ENCODE data around the gene GGCT. TPM values are rescaled to one million over a fixed set of nuclear protein-coding genes. Genes with fewer than 3 reads are reported as not detected.
"Not testable (repeated sequence)": the region's sequence is repeated elsewhere in the genome, so short reads cannot be mapped to it uniquely, and the experiment has no call there.

GGCT gene
- total RNA-seq, 1 experiment from 2014 or later, result 49.3 TPM

GRCh38 chr7:30503274-30504212 lies 1.1 kb downstream of the GGCT start:
- Histone ChIP-seq H3K4me3 (peak overlapping the region; percentile 87), H3K36me3 (peaks cover 39% of the 10 kb centered on the region), H3K27me3 (no peaks in the 10 kb centered on the region), H3K9me3 (no peaks in the 10 kb centered on the region)
- no peak for DNase-seq

DNA sequence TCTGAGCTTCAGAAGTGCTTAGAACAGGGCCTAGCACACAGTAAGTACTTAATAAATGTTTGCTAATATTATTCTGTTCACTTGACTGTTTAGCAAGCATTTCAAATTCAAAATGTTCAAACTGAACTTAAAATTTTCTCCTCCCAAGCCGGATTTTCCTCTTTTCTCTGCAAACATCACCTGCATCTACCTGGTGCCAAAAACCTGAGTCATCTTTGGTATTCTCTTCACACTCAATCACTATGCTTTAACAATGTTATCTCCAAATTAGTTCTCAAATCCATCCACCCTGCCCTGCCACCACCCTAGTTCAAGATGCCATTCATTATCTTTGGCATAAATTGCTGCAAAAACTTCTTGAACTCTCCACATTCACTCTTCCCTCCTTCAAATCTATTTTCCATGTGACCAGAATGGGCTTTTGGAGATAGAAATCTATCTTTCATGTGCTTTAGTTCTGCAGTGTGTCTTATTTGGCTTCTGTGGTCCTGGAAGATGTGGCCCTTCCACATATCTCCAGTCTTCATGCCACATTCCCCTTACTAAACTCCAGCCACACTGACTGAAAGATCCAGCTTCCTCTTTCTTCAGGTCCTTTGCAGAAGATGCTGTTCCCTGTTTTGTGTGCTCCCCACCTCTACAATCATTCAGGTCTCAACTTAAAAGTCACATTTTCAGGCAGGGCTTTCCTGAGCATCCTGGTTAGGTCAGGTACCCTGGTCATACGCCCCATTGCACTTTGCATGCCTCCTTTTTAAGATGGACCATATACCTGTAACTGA lies 2.0 kb downstream of the GGCT start:
- Histone ChIP-seq H3K27me3 (no peaks in the 10 kb centered on the region), H3K4me3 (no peak overlapping the region), H3K36me3 (peaks cover 43% of the 10 kb centered on the region), H3K9me3 (no peaks in the 10 kb centered on the region)
- DNase-seq, result no peak

DNA sequence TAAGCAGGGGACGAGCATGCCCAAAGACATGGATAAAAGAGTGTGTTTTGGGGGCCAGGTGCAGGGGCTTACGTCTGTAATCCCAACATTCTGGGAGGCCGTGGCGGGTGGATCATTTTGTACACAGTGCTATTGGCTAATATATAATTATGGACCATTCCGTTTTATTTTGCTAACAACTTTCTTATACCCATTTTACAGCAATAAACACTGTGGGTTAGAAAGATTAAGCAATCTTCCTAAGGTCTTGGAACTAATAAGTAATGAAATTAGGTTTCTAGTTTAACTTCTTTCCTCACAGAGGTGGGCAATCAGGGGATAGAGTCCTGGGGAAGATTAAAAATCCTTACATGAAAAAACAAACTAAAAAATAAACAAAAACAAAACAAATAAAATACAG lies 3.4 kb downstream of the GGCT start:
- DNase-seq, result no peak
- Histone ChIP-seq H3K4me3 (no peak overlapping the region), H3K27me3 (no peaks in the 10 kb centered on the region), H3K36me3 (peaks cover 57% of the 10 kb centered on the region), H3K9me3 (no peaks in the 10 kb centered on the region)

DNA sequence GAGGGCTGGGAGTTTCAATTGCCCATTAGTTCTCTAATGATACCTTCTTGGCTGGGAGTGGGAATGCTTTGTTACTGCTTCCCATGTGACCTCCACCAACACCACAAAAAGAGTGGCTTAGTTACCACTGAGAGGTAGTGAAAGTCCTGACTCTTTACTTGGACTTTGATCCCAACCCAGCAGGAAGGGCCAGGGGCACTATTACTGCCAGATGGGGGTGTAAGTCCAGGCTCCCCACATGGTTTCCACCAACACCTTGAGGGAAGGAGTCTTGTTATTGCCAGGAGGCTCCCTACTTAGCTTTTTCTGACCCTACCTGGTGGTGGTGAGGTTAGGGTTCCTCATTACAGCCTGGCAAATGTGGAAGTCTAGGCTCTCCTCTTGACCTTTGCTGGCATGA lies 11.4 kb downstream of the GGCT start:
- no peak for DNase-seq
- H3K36me3 ChIP-seq, result peaks cover 21% of the 10 kb centered on the region
- peaks cover 13% of the 10 kb centered on the region for H3K9me3 ChIP-seq
- no peaks in the 10 kb centered on the region for H3K27me3 ChIP-seq
- H3K4me3 ChIP-seq, result no peak overlapping the region

DNA sequence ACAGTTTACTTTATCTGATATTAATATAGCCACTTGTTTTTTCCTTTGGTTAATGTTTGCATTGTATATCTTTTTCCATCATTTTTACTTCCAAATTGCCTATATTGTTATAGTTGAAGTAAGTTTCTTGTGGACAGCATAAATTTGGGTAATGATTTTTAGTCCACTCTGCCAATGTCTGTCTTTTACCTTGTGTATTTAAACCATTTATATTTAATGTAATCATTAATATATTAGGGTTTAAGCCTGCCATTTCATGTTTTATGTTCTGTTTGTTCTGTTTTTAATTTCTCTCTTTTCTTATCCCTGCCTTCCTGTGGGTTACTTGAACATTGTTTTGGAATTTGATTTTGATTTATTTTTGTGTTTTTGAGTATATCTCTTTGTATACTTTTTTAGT lies 13.2 kb downstream of the GGCT start:
- H3K36me3 ChIP-seq, result peaks cover 8% of the 10 kb centered on the region
- no peak overlapping the region for H3K4me3 ChIP-seq
- peaks cover 13% of the 10 kb centered on the region for H3K9me3 ChIP-seq
- no peaks in the 10 kb centered on the region for H3K27me3 ChIP-seq
- no peak for DNase-seq

DNA sequence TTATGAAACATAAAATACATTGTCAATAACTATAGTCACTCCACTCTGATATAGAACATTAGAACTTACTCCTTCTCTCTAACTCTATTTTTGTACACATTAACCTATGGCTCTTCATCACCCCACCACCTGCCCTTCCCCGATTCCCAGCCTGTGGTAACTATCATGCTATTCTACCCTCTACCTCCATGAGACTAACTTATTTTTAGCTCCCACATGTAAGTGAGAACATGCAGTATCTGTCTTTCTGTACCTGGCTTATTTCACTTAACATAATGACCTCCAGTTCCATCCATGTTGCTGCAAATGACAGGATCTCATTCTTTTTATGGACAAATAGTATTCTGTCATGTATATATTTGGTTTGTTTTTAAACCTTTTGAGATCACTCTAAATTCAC lies 17.3 kb downstream of the GGCT start:
- H3K4me3 ChIP-seq, result no peak overlapping the region
- no peak for DNase-seq
- no peaks in the 10 kb centered on the region for H3K27me3 ChIP-seq

DNA sequence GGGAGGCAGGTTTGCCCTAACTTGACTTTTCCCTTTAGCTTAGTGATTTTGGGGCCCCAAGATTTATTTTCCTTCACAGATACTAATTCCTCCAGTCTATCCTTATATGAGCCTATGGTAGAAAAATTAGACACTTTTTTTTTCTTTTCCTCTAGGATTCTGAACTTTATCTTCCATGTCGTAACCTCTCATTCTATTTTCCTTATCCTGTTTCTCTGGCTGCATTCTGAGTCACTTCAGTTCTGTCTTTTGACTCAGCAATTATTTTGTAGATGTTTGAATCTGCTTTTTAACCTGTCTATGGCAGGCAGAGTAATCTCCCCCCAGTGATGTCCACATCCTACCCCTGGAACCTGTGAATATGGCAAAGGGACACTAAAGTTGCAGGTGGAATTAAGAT lies 19.0 kb downstream of the GGCT start:
- Histone ChIP-seq H3K4me3 (no peak overlapping the region), H3K36me3 (no peaks in the 10 kb centered on the region), H3K27me3 (no peaks in the 10 kb centered on the region), H3K9me3 (peaks cover 3% of the 10 kb centered on the region; the same call in 1 of the 2 replicates)
- DNase-seq, result no peak

More for the DNA sequence above, 17.3 kb downstream of the GGCT start:
- Histone ChIP-seq H3K9me3 (peaks cover 13% of the 10 kb centered on the region), H3K36me3 (no peaks in the 10 kb centered on the region)

GRCh38 chr7:30481416-30481815 lies 23.2 kb downstream of the GGCT start:
- H3K27me3 ChIP-seq, H3K9me3 ChIP-seq, H3K4me3 ChIP-seq, H3K36me3 ChIP-seq, DNase-seq: not testable (repeated sequence)

- DNase-seq, result no peak
- peaks cover under 1% of the 10 kb centered on the region; the same call in 1 of the 2 replicates for H3K36me3 ChIP-seq
- H3K4me3 ChIP-seq, result peak overlapping the region; percentile 79
- no peaks in the 10 kb centered on the region for H3K27me3 ChIP-seq
- peaks cover 3% of the 10 kb centered on the region; the same call in 1 of the 2 replicates for H3K9me3 ChIP-seq
These were observed 25.2 kb downstream of the GGCT start for GRCh38 chr7:30479202-30480120.

GRCh38 chr7:30478349-30479201 lies 26.1 kb downstream of the GGCT start, which contains the start of gene NOD1:
Gene NOD1, minus strand, starts transcription at chr7:30478784. Its CDS starts 21,863 bp downstream, at chr7:30456921.
- DNase-seq, result peak; percentile 84
- H3K9me3 ChIP-seq, result peaks cover 2% of the 10 kb centered on the region; the same call in 1 of the 2 replicates
- H3K27me3 ChIP-seq, result no peaks in the 10 kb centered on the region
- H3K4me3 ChIP-seq, result peak within 1 kb of the TSS; percentile 79
- H3K36me3 ChIP-seq, result peaks cover 4% of the 10 kb centered on the region; the same call in 1 of the 2 replicates

DNA sequence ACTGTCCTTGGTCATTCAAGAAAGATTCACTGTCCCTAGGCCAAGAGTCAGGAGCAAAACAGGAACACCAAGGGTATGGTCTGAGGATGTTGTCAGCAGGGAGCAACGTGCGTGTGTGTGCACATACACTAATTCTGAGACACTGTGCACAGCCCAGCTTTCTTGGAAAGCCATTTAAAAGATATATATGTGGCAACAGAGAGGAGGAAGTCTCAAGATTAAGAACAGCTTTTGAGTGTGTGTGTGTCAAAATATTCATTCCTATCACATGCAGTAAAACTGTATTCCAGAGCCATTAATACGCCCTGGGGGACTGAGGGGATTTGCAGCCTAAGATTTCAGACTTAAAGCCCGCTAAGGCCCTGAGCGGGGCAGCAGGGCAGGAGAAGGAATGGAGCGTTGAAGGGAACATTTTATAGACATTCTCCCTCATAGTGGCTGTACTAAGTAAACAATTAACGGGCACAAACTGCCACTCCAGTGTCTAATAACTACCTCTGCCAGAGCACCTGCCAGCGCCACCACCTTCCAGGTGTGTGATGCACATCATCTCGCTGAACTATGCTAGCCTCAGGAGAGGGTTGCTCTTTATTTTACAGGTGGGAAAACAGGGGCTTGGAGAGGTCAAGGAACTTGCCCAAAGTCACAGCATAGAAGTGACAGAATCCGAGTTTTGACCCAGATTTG lies 28.0 kb downstream of the GGCT start:
- Histone ChIP-seq H3K4me3 (no peak overlapping the region), H3K9me3 (peaks cover 2% of the 10 kb centered on the region; the same call in 1 of the 2 replicates), H3K36me3 (peaks cover 4% of the 10 kb centered on the region; the same call in 1 of the 2 replicates), H3K27me3 (no peaks in the 10 kb centered on the region)
- no peak for DNase-seq

- Histone ChIP-seq H3K4me3 (no peak overlapping the region), H3K27me3 (no peaks in the 10 kb centered on the region), H3K9me3 (peaks cover 2% of the 10 kb centered on the region; the same call in 1 of the 2 replicates), H3K36me3 (peaks cover 4% of the 10 kb centered on the region; the same call in 1 of the 2 replicates)
- peak; percentile 33 for DNase-seq
These were observed 29.0 kb downstream of the GGCT start for GRCh38 chr7:30475580-30475979.

- Histone ChIP-seq H3K4me3 (no peak overlapping the region), H3K36me3 (peaks cover 4% of the 10 kb centered on the region; the same call in 1 of the 2 replicates), H3K27me3 (no peaks in the 10 kb centered on the region), H3K9me3 (peaks cover 2% of the 10 kb centered on the region; the same call in 1 of the 2 replicates)
- peak; percentile 70 for DNase-seq
These were observed 29.7 kb downstream of the GGCT start for GRCh38 chr7:30474893-30475292.

DNA sequence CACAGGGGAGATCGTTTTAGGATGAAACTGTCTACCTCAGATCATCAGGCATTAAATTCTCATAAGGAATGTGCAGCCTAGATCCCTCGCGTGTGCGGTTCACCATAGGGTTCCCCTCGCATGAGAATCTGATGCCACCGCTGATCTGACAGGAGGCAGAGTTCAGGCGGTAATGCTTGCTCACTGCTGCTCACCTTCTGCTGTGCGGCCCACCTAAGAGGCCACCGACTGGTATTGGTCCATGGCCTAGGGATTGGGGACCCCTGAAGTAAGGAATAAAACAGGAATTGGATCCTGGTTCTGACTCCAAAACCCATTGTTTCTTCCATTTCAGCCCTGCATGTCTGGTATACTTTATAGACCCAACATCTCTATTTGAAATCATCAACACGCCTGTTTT lies 30.1 kb downstream of the GGCT start:
- H3K27me3 ChIP-seq, result no peaks in the 10 kb centered on the region
- DNase-seq, result no peak
- no peak overlapping the region for H3K4me3 ChIP-seq
- H3K9me3 ChIP-seq, result no peaks in the 10 kb centered on the region
- H3K36me3 ChIP-seq, result peaks cover 4% of the 10 kb centered on the region; the same call in 1 of the 2 replicates

- H3K4me3 ChIP-seq, result no peak overlapping the region
- H3K27me3 ChIP-seq, result no peaks in the 10 kb centered on the region
- H3K9me3 ChIP-seq, result no peaks in the 10 kb centered on the region
- peaks cover 4% of the 10 kb centered on the region; the same call in 1 of the 2 replicates for H3K36me3 ChIP-seq
- no peak for DNase-seq
These were observed 30.7 kb downstream of the GGCT start for GRCh38 chr7:30473903-30474302.

Data from MG63 (cell line).